PC-9 (cell line): ENCODE measurements around the gene UBA6.

ENCODE experiments used
- CTCF ChIP-seq: fragments of 200-600 bp; sonication (generic); conservative IDR thresholded peaks from 2 replicates; pipeline ENCODE4 v1.6.1; 2017; ENCODE audit warnings: mixed run types, antibody characterized with exemption, mild to moderate bottlenecking, moderate library complexity
- EZH2 ChIP-seq: fragments of 200-600 bp; sonication (generic); IDR thresholded peaks from 2 replicates; pipeline ENCODE4 v1.8.0; 2017; ENCODE audit warnings: antibody characterized with exemption, low read depth

- TF ChIP-seq CTCF (no peak), EZH2 (no peak)
Measured at GRCh38 chr4:67587156-67587555, 113.8 kb downstream of the UBA6 start.
